ENCODE data around the gene SPACDR. TPM values are rescaled to one million over a fixed set of nuclear protein-coding genes. Genes with fewer than 3 reads are reported as not detected.

Gene SPACDR
- total and polyA plus RNA-seq, 9 of the 15 experiments (the other 6 are each of a cell fraction or from before 2014, with no cell fraction given), result 0.07 to 0.55 (median 0.14) TPM; not detected in 1

DNA sequence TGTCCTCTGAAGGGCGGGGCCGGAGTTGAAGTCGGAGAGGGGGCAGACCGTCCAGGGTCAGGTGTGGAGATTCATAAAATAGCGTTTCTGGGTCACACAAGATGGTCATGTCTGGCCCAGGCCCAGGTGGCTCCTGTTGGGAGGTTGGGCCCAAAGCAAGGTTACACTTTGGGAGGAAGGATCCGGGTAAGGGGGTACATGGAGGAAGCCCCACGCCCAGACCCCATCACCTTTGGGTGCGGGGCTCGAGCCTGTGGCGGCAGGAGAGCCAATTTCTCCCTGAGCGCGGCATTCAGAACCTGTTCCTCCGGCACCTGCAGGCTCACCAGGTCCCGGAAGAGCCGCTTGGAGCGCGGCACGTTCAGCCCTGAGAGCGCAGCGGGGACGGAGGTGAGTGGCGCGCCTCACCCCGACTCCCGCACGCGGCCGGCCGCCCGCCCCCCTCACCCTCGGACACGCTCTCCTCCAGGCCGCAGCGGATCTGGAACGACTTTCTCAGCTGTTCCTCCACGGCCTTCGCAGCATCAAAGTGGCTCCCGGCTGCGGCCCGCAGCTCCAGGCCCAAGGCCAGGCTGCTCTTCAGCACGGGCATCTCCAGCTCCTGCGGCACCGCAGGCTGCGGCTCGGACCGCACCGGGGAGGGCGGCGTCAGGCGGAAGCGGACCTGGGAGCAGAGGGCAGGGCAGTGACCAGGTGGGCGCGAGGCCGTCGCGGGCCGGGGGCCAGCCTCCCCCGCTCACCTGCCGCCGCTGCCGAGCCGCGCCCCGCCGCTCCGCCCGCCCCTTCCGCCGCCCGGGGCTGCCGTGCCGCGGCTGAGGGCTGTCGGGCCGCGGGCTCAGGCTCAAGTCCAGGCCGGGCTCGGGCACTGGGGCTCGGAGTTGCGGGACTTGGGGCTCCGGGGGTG lies 28.4 kb downstream of the SPACDR start (continued):
- TF ChIP-seq JUN (IDR thresholded peaks at IDR 0.05; ENCODE audit: borderline replicate concordance, low read depth, low read length) (no peak), JUN (CRISPR knock-in tag; IDR thresholded peaks at IDR 0.05; ENCODE audit: borderline replicate concordance) (no peak), FOXP1 (CRISPR knock-in tag; IDR thresholded peaks at IDR 0.05) (no peak), POLR2B (IDR thresholded peaks at IDR 0.05; ENCODE audit: low read depth, partially characterized antibody) (peak; percentile 70)
- TF ChIP-seq, protein P1, sequence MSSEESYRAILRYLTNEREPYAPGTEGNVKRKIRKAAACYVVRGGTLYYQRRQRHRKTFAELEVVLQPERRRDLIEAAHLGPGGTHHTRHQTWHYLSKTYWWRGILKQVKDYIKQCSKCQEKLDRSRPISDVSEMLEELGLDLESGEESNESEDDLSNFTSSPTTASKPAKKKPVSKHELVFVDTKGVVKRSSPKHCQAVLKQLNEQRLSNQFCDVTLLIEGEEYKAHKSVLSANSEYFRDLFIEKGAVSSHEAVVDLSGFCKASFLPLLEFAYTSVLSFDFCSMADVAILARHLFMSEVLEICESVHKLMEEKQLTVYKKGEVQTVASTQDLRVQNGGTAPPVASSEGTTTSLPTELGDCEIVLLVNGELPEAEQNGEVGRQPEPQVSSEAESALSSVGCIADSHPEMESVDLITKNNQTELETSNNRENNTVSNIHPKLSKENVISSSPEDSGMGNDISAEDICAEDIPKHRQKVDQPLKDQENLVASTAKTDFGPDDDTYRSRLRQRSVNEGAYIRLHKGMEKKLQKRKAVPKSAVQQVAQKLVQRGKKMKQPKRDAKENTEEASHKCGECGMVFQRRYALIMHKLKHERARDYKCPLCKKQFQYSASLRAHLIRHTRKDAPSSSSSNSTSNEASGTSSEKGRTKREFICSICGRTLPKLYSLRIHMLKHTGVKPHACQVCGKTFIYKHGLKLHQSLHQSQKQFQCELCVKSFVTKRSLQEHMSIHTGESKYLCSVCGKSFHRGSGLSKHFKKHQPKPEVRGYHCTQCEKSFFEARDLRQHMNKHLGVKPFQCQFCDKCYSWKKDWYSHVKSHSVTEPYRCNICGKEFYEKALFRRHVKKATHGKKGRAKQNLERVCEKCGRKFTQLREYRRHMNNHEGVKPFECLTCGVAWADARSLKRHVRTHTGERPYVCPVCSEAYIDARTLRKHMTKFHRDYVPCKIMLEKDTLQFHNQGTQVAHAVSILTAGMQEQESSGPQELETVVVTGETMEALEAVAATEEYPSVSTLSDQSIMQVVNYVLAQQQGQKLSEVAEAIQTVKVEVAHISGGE (CRISPR knock-in tag; IDR thresholded peaks at IDR 0.05), result peak in 1 of 3 experiments; percentile 11; a peak in 1 of 6 replicates

Measured in K562 (cell line).